Neutrophil (primary cell): Measurements from ENCODE around the gene TMEM132C.

Experiments
- H3K27ac ChIP-seq: fragments of 200-600 bp; sonication (generic); 2 replicates; pipeline ENCODE4 v1.5.1; 2016; ENCODE audit warnings: mild to moderate bottlenecking, moderate library complexity
- H3K27me3 ChIP-seq: fragments of 200-600 bp; sonication (generic); 2 replicates; pipeline ENCODE4 v1.6.0; 2016; ENCODE audit warnings: mild to moderate bottlenecking
- H3K36me3 ChIP-seq: fragments of 200-600 bp; sonication (generic); 2 replicates; pipeline ENCODE4 v1.5.1; 2017
- H3K4me1 ChIP-seq, 2 experiments: fragments of 200-600 bp in 1 of 2; sonication (generic) in 1 of 2; 1 replicate in 1 of 2; 2 replicates in 1 of 2; pipeline versions ENCODE4 v1.5.1 to v1.6.1; 2013 to 2016; ENCODE audit warnings: low read depth in 1 of 2, low read length in 1 of 2, mild to moderate bottlenecking in 1 of 2, moderate library complexity in 1 of 2; ENCODE audit not compliant: control insufficient read depth in 1 of 2, insufficient read depth in 1 of 2
- H3K4me3 ChIP-seq, 2 experiments: fragments of 200-600 bp in 1 of 2; sonication (generic) in 1 of 2; 1 replicate in 1 of 2; 2 replicates in 1 of 2; pipeline ENCODE4 v1.5.1; 2013 to 2016; ENCODE audit warnings: low read depth in 1 of 2, low read length in 1 of 2, mild to moderate bottlenecking in 1 of 2, moderate library complexity in 1 of 2
- H3K9me3 ChIP-seq: fragments of 200-600 bp; sonication (generic); 2 replicates; pipeline ENCODE4 v1.5.1; 2016
- CTCF ChIP-seq: fragments of 200-600 bp; sonication (generic); IDR thresholded peaks from 2 replicates; pipeline ENCODE4 v1.5.1; 2016; ENCODE audit warnings: antibody characterized with exemption

TMEM132C gene

GRCh38 chr12:128727461-128727860 is 460.5 kb downstream of the TMEM132C start:
- Histone ChIP-seq H3K27me3 (peaks cover 18% of the 10 kb centered on the region), H3K4me1 (no peaks in the 10 kb centered on the region), H3K36me3 (no peaks in the 10 kb centered on the region), H3K9me3 (no peaks in the 10 kb centered on the region), H3K4me3 (no peak overlapping the region), H3K27ac (no peak overlapping the region)
- no peak for TF ChIP-seq CTCF

GRCh38 chr12:128727999-128728398 is 461.0 kb downstream of the TMEM132C start:
- no peak for TF ChIP-seq CTCF
- no peak overlapping the region for H3K4me3 ChIP-seq
- no peaks in the 10 kb centered on the region for H3K36me3 ChIP-seq
- H3K27me3 ChIP-seq = peaks cover 18% of the 10 kb centered on the region
- no peaks in the 10 kb centered on the region for H3K9me3 ChIP-seq
- H3K27ac ChIP-seq = no peak overlapping the region
- no peaks in the 10 kb centered on the region for H3K4me1 ChIP-seq

- Histone ChIP-seq H3K36me3 (no peaks in the 10 kb centered on the region), H3K4me3 (no peak overlapping the region), H3K27ac (no peak overlapping the region), H3K27me3 (peaks cover 18% of the 10 kb centered on the region), H3K4me1 (no peaks in the 10 kb centered on the region), H3K9me3 (no peaks in the 10 kb centered on the region)
- TF ChIP-seq CTCF = no peak
Measured at GRCh38 chr12:128729628-128730121, 462.7 kb downstream of the TMEM132C start.

- TF ChIP-seq CTCF = no peak
- no peaks in the 10 kb centered on the region for H3K36me3 ChIP-seq
- no peak overlapping the region for H3K4me3 ChIP-seq
- no peaks in the 10 kb centered on the region for H3K9me3 ChIP-seq
- H3K27me3 ChIP-seq = peaks cover 13% of the 10 kb centered on the region
- no peak overlapping the region for H3K27ac ChIP-seq
- no peaks in the 10 kb centered on the region for H3K4me1 ChIP-seq
Measured at GRCh38 chr12:128734371-128734770, 467.4 kb downstream of the TMEM132C start.

- H3K4me3 ChIP-seq = no peak overlapping the region
- TF ChIP-seq CTCF = no peak
- H3K9me3 ChIP-seq = no peaks in the 10 kb centered on the region
- H3K4me1 ChIP-seq = no peaks in the 10 kb centered on the region
- no peaks in the 10 kb centered on the region for H3K36me3 ChIP-seq
- H3K27me3 ChIP-seq = no peaks in the 10 kb centered on the region
- H3K27ac ChIP-seq = no peak overlapping the region
Measured at GRCh38 chr12:128737292-128737966, 470.5 kb downstream of the TMEM132C start.
